GM19463 (cell line): ENCODE measurements around the gene CCDC192.
A peak's percentile ranks its signal among the peaks of the same experiment; 100 is the strongest.
"Not testable (repeated sequence)": the region's sequence is repeated elsewhere in the genome, so short reads cannot be mapped to it uniquely, and the experiment has no call there.

Experiments used
- ATAC-seq: cut with Tn5 transposase; IDR thresholded peaks from one replicate; pipeline ENCODE4 v1.9.1; 2021; ENCODE audit warnings: mild to moderate bottlenecking, moderate library complexity; ENCODE audit not compliant: unreplicated experiment

Gene CCDC192

DNA sequence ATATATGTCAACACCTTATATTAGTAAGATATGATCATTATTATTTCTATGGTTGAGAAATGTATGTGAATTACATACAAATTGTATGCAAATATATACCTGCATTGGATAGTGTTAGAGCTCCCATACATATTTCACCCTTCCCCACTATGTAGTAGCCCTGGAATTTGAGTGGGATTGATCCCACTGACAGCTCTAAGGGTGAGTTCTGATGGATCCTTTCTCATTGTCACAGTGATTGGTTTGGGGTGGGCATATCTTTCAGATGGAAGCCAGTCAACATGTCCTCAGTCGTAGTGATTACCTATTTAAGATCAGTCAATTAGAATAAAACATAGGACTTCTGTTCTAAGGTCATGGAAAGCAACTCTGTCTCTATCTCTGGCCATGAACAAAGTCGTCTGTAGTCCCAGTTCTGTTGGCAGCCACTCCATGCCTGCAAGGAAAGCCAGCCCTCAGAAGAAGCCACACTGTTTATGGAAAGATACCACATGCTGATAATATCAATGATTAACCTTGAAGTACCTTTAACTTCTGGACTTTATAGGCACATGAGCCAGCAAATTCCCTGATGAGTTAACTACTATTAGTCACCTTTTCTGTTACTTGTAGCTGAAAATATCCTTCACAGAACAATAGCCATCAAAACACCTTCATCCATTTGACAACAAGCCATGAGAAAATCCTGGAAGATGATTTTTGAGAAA lies 5.1 kb upstream of the CCDC192 start:
- ATAC-seq: no peak

GRCh38 chr5:127699416-127699815 lies 3.8 kb upstream of the CCDC192 start:
- no peak for ATAC-seq

- no peak for ATAC-seq
These were observed 2.9 kb upstream of the CCDC192 start for GRCh38 chr5:127700237-127700766.

DNA sequence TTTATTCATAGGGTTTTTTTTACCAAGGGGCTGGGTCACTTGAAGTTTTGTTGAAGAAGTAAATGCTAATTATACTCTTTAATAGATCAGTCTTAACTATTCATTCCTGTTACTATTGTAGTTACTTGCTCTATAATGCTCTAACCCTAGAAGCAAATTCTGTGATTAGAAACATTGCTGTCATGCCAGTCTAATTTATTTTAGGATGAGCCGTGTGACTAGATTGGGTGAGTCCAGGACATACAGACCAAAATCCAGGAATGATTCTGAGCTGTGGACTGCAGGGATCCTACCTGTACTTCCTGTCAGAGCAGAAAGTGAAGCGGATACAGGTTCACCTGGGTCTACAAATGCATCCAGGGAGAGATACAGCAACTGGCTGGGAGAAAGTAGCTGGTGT lies 757 bp upstream of the CCDC192 start:
- ATAC-seq: no peak

DNA sequence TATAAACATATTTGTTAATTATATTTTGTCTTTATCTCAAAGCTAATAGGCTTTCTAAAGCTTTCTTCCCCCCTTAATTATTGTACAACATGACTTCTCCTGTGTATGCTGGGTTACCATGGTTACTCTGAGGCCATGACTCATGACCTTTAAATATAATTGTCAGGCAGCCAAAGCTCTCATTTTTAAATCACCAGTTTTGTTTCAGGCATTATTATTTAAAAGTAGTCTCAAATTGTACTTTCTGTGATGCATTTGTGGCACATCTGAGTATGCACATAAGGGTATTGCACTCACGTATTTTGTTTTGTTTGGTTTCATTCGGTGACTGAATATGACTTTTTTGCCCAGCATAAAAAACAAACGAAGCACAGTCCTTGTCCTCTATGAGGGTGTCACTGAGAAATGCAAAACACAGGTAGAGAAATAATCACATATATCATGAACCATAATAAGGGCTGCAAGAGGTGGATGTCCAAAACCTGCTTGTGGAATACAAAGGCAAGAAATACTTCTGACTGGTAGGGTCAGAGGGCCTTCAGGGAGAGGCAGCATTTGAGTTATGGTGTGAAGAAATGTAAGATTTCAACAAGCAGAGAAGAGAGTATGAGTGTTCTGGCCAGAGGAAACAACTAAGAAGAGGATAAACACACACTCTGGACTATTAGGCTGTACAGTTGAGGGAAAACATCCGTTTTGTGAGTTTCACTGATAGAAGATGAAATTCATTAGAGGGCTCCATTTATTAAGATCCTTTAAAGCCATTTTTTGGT lies 2.1 kb downstream of the CCDC192 start:
- ATAC-seq: peak; percentile 44

- ATAC-seq: no peak
These were observed 3.5 kb downstream of the CCDC192 start for GRCh38 chr5:127706691-127707090.

GRCh38 chr5:127707209-127707608 lies 4.0 kb downstream of the CCDC192 start:
- ATAC-seq: no peak

- not testable (repeated sequence) for ATAC-seq
These were observed 9.9 kb downstream of the CCDC192 start for GRCh38 chr5:127713083-127713482.

DNA sequence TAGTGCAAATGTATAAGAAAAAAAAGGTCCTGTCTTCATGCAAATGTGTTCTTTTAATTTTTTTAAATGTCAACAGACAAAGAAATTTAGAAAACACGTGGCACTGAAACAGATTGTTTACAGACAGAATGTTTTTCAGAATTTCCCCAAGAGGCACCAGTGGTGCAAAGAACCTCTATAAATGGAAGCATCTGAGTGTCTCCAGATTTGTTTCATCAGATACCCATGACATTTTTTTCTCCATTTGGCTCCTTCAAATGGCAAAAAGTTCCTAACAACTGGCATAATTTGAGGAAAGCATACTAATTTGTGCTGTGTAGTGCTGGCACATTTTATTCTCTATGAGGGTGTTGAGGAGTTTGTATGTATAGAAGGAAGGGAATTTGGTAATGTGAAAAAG lies 15.0 kb downstream of the CCDC192 start:
- no peak for ATAC-seq

- ATAC-seq: no peak
These were observed 20.4 kb downstream of the CCDC192 start for GRCh38 chr5:127723571-127723970.

DNA sequence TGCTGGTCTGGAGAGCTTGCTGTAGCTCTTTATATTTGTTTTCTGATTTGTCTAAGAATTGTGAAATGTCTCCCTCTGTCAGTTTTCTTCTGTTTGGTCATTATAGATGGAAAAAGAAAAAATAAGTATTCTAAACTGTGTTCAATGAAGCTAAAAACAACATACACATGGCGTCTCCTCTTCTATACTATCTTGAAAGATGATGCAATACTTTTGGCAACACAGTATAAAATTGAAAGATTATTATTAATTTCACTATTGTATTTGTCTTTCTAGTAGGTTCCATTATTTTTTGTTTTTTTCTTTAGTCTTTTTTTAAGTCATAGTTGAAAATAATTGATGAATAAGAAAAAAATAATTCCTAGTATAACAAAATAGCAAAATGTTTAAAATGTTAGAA lies 22.5 kb downstream of the CCDC192 start:
- no peak for ATAC-seq

GRCh38 chr5:127732963-127733362 lies 29.8 kb downstream of the CCDC192 start:
- no peak for ATAC-seq

DNA sequence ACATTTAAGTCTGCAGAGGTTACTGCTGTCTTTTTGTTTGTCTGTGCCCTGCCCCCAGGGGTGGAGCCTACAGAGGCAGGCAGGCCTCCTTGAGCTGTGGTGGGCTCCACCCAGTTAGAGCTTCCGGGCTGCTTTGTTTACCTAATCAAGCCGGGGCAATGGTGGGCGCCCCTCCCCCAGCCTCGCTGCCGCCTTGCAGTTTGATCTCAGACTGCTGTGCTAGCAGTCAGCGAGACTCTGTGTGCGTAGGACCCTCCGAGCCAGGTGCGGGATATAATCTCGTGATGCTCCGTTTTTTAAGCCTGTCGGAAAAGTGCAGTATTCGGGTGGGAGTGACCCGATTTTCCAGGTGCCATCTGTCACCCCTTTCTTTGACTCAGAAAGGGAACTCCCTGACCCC lies 36.2 kb downstream of the CCDC192 start:
- ATAC-seq: not testable (repeated sequence)

GRCh38 chr5:127739807-127740384 lies 36.7 kb downstream of the CCDC192 start:
- no peak for ATAC-seq

- no peak for ATAC-seq
These were observed 38.2 kb downstream of the CCDC192 start for GRCh38 chr5:127741412-127741811.

- no peak for ATAC-seq
These were observed 41.0 kb downstream of the CCDC192 start for GRCh38 chr5:127744241-127744640.

DNA sequence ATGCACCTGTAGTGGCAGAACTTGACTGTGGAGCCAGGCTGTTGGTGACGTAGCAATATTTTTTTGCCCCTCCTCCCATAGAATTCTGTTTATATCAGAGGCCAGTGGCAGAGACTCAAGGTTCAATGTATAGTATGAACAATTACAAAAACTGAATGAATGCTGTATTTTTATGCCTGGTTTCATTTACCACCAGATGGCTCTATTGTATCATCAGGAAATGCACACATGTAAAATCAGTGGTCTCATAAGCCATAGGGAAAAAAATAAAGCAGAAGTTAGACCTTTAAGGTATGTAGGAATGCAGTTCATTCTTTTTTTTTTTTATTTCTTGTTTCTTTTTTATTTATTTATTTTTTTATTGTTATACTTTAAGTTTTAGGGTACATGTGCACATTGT lies 43.6 kb downstream of the CCDC192 start:
- no peak for ATAC-seq

DNA sequence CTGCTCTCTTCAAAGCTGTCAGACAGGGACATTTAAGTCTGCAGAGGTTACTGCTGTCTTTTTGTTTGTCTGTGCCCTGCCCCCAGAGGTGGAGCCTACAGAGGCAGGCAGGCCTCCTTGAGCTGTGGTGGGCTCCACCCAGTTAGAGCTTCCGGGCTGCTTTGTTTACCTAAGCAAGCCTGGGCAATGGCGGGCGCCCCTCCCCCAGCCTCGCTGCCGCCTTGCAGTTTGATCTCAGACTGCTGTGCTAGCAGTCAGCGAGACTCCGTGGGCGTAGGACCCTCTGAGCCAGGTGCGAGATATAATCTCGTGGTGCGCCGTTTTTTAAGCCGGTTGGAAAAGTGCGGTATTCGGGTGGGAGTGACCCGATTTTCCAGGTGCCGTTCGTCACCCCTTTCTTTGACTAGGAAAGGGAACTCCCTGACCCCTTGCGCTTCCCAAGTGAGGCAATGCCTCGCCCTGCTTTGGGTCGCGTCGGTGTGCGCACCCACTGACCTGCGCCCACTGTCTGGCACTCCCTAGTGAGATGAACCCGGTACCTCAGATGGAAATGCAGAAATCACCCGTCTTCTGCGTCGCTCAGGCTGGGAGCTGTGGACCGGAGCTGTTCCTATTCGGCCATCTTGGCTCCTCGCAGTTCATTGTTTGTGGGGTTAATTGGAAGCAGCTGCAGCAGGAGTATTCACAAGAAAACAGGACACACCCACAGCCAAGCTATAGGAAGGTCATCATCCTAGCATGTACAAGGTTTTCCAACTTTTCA lies 49.5 kb downstream of the CCDC192 start:
- ATAC-seq: not testable (repeated sequence)

DNA sequence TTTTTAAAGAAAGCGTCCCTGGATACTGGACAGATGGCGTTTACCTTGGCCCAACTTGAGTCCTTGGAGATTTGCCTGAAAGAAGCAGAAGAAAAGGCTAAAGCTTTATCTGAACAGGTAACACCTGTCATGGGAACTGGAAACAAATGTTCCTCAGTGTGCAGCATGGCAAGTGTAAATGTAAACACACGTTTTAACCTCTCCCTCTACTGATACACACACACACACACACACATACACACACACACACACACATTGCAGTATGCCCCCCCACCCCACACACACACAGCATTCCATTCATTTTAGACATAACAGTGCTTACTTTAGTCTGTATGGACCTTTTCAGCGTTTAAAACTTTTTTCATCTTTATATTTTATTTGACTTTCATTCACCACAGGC lies 51.1 kb downstream of the CCDC192 start:
- no peak for ATAC-seq

DNA sequence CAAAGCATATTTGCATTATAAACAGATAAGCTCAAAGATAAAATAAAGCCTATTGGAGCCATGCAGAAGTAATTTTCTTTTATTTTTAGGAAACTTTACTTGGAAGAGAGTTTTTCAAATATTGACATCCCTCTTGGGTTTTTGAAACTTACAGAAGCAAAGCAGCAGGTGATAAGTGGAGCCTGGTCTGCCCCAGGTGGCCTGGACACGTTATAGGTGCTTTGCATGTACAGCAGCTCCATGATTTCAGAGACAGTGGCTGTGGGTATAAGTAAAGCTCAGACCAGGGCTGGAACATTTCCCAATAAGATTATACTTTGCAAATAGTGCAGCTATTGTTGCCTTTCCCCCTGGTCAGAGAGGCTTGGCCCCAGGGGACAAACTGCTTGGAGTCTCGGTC lies 51.5 kb downstream of the CCDC192 start:
- no peak for ATAC-seq

- ATAC-seq: peak; percentile 92
These were observed 54.4 kb downstream of the CCDC192 start for GRCh38 chr5:127757576-127757975.
